Measurements from ENCODE around the gene CASP3.

The CASP3 gene

GRCh38 chr4:184648313-184649025 lies 778 bp downstream of the CASP3 start:
- POLR2A ChIA-PET = interaction anchor here (1.0 to 3.8 kb wide), 12 partner anchors 10 to 174 kb away, joined by 3 to 17 read pairs (median 7); partner anchors contain the start of genes CENPU and IRF2
- CTCF ChIA-PET = interaction anchor here (0.5 to 1.5 kb wide), 3 partner anchors 23 to 346 kb away, joined by 3 to 4 read pairs (median 3); no protein-coding TSS in a partner anchor
- no peak for DNase-seq (ENCODE audit: extremely low spot score)

GRCh38 chr4:184648054-184648312 lies 1.3 kb downstream of the CASP3 start:
- no peak for DNase-seq (ENCODE audit: extremely low spot score)
- POLR2A ChIA-PET = interaction anchor here (1.0 to 3.8 kb wide), 8 partner anchors 9 to 173 kb away, joined by 3 to 17 read pairs (median 8); partner anchors contain the start of gene CENPU
- TF ChIP-seq SUZ12 (IDR thresholded peaks at IDR 0.05) = no peak
- TF ChIP-seq TARDBP (IDR thresholded peaks at IDR 0.05) = no peak
- TF ChIP-seq FOXM1 (IDR thresholded peaks at IDR 0.05; ENCODE audit: borderline replicate concordance) = no peak
- no peak for TF ChIP-seq SP1 (IDR thresholded peaks at IDR 0.05)
- TF ChIP-seq NFRKB (IDR thresholded peaks at IDR 0.05) = no peak
- no peak for TF ChIP-seq CTBP1 (IDR thresholded peaks at IDR 0.05; ENCODE audit: borderline replicate concordance)
- no peak for TF ChIP-seq LEF1 (IDR thresholded peaks at IDR 0.05; ENCODE audit: borderline replicate concordance)
- TF ChIP-seq PKNOX1 (IDR thresholded peaks at IDR 0.05) = no peak
- TF ChIP-seq HDGF (IDR thresholded peaks at IDR 0.05; ENCODE audit: borderline replicate concordance) = no peak
- TF ChIP-seq ARNT (IDR thresholded peaks at IDR 0.05) = no peak
- no peak for TF ChIP-seq L3MBTL2 (conservative IDR thresholded peaks at IDR 0.05)
- no peak for TF ChIP-seq ELF4 (IDR thresholded peaks at IDR 0.05)
- TF ChIP-seq BHLHE40 (IDR thresholded peaks at IDR 0.05; ENCODE audit: borderline replicate concordance) = no peak
- CTCF ChIA-PET = interaction anchor here (0.5 to 1.5 kb wide), 2 partner anchors 33 to 346 kb away, joined by 3 to 4 read pairs; no protein-coding TSS in a partner anchor

More at GRCh38 chr4:184648313-184649025, 778 bp downstream of the CASP3 start:
- TF ChIP-seq LEF1 (IDR thresholded peaks at IDR 0.05; ENCODE audit: borderline replicate concordance) = no peak
- no peak for TF ChIP-seq HDGF (IDR thresholded peaks at IDR 0.05; ENCODE audit: borderline replicate concordance)
- TF ChIP-seq BHLHE40 (IDR thresholded peaks at IDR 0.05; ENCODE audit: borderline replicate concordance) = no peak
- TF ChIP-seq PKNOX1 (IDR thresholded peaks at IDR 0.05) = no peak
- no peak for TF ChIP-seq CTBP1 (IDR thresholded peaks at IDR 0.05; ENCODE audit: borderline replicate concordance)
- TF ChIP-seq FOXK2 (IDR thresholded peaks at IDR 0.05) = no peak
- TF ChIP-seq FOXM1 (IDR thresholded peaks at IDR 0.05; ENCODE audit: borderline replicate concordance) = no peak
- no peak for TF ChIP-seq ELF4 (IDR thresholded peaks at IDR 0.05)

GRCh38 chr4:184647266-184648053 lies 1.8 kb downstream of the CASP3 start:
- CTCF ChIA-PET = interaction anchor here (0.7 kb wide), 1 partner anchor 348 kb away, joined by 5 read pairs; no protein-coding TSS in a partner anchor
- POLR2A ChIA-PET = interaction anchor here (1.0 to 3.8 kb wide), 7 partner anchors 8 to 172 kb away, joined by 3 to 13 read pairs (median 7); partner anchors contain the start of gene CENPU

GRCh38 chr4:184645904-184646610 lies 3.2 kb downstream of the CASP3 start:
- no peak for DNase-seq (ENCODE audit: extremely low spot score)

More at GRCh38 chr4:184647266-184648053, 1.8 kb downstream of the CASP3 start:
- TF ChIP-seq HDGF (IDR thresholded peaks at IDR 0.05; ENCODE audit: borderline replicate concordance) = no peak
- no peak for DNase-seq (ENCODE audit: extremely low spot score)

More at GRCh38 chr4:184645904-184646610, 3.2 kb downstream of the CASP3 start:
- POLR2A ChIA-PET = interaction anchor here (0.6 kb wide), 1 partner anchor 88 kb away, joined by 3 read pairs; the partner anchor contains the start of gene CENPU
- CTCF ChIA-PET = no interaction called here
- TF ChIP-seq SP1 (IDR thresholded peaks at IDR 0.05) (no peak), ELF4 (IDR thresholded peaks at IDR 0.05) (no peak), L3MBTL2 (conservative IDR thresholded peaks at IDR 0.05) (no peak), TARDBP (IDR thresholded peaks at IDR 0.05) (no peak), LEF1 (IDR thresholded peaks at IDR 0.05; ENCODE audit: borderline replicate concordance) (no peak), FOXA1 (IDR thresholded peaks at IDR 0.05) (no peak), HDGF (IDR thresholded peaks at IDR 0.05; ENCODE audit: borderline replicate concordance) (no peak), CTBP1 (IDR thresholded peaks at IDR 0.05; ENCODE audit: borderline replicate concordance) (no peak), PKNOX1 (IDR thresholded peaks at IDR 0.05) (no peak), BHLHE40 (IDR thresholded peaks at IDR 0.05; ENCODE audit: borderline replicate concordance) (no peak), NFRKB (IDR thresholded peaks at IDR 0.05) (no peak), FOXM1 (IDR thresholded peaks at IDR 0.05; ENCODE audit: borderline replicate concordance) (no peak), FOXK2 (IDR thresholded peaks at IDR 0.05) (no peak), ARNT (IDR thresholded peaks at IDR 0.05) (no peak), ZNF384 (IDR thresholded peaks at IDR 0.05) (no peak), SUZ12 (IDR thresholded peaks at IDR 0.05) (no peak)

Measured in HEK293T (cell line).